H9 (cell line): ENCODE data around the gene UGT1A3. TPM values are rescaled to one million over a fixed set of nuclear protein-coding genes. Genes with fewer than 3 reads are reported as not detected.

Experiments used
- DNase-seq: peaks from one replicate; pipeline ENCODE4 v3.0.0-alpha.2; 2017
- H2AFZ ChIP-seq: one replicate; pipeline ENCODE4 v1.6.1; 2013; ENCODE audit warnings: mild to moderate bottlenecking, low read length, control low read depth, moderate library complexity
- H2AK5ac ChIP-seq: 2 replicates; pipeline ENCODE4 v1.6.1; 2013; ENCODE audit warnings: low read length, control low read depth, mixed read lengths; ENCODE audit not compliant: insufficient read length
- H2BK120ac ChIP-seq: one replicate; pipeline ENCODE4 v1.6.1; 2013; ENCODE audit warnings: low read depth, mild to moderate bottlenecking, low read length, control low read depth, inconsistent platforms; ENCODE audit not compliant: poor library complexity, severe bottlenecking
- H2BK12ac ChIP-seq: 2 replicates; pipeline ENCODE4 v1.6.1; 2013; ENCODE audit warnings: low read length, control low read depth, mixed read lengths, low read depth; ENCODE audit not compliant: insufficient read length
- H2BK15ac ChIP-seq: 2 replicates; pipeline ENCODE4 v1.6.1; 2013; ENCODE audit warnings: low read depth, low read length, control low read depth
- H2BK20ac ChIP-seq: one replicate; pipeline ENCODE4 v1.6.1; 2013; ENCODE audit warnings: low read depth, mild to moderate bottlenecking, low read length, control low read depth, inconsistent platforms; ENCODE audit not compliant: poor library complexity, severe bottlenecking
- H2BK5ac ChIP-seq: 2 replicates; pipeline ENCODE4 v1.6.1; 2013; ENCODE audit warnings: low read length, control low read depth, mixed read lengths; ENCODE audit not compliant: insufficient read length
- H3K14ac ChIP-seq: 2 replicates; pipeline ENCODE4 v1.6.1; 2013; ENCODE audit warnings: low read length, control low read depth; ENCODE audit not compliant: insufficient read depth
- H3K18ac ChIP-seq: 2 replicates; pipeline ENCODE4 v1.6.1; 2013; ENCODE audit warnings: low read depth, mild to moderate bottlenecking, mixed read lengths, low read length, control low read depth; ENCODE audit not compliant: insufficient read length
- H3K23ac ChIP-seq: 2 replicates; pipeline ENCODE4 v1.6.1; 2013; ENCODE audit warnings: low read length, control low read depth, mixed read lengths, low read depth; ENCODE audit not compliant: insufficient read length
- H3K23me2 ChIP-seq: 2 replicates; pipeline ENCODE4 v1.6.1; 2013; ENCODE audit warnings: low read depth, mild to moderate bottlenecking, mixed read lengths, low read length, control low read depth; ENCODE audit not compliant: insufficient read length, poor library complexity, severe bottlenecking
- H3K27ac ChIP-seq: 2 replicates; pipeline ENCODE4 v1.5.1; 2013; ENCODE audit warnings: low read length, control low read depth, mixed read lengths, low read depth; ENCODE audit not compliant: insufficient read length
- H3K27me3 ChIP-seq: 2 replicates; pipeline ENCODE4 v1.6.1; 2013; ENCODE audit warnings: low read length, control low read depth, inconsistent platforms; ENCODE audit not compliant: insufficient read depth
- H3K4ac ChIP-seq: 2 replicates; pipeline ENCODE4 v1.6.1; 2013; ENCODE audit warnings: low read depth, mild to moderate bottlenecking, control low read depth, inconsistent platforms, low read length, moderate library complexity
- H3K4me1 ChIP-seq: 2 replicates; pipeline ENCODE4 v1.6.1; 2013; ENCODE audit warnings: low read length, control low read depth, inconsistent platforms; ENCODE audit not compliant: insufficient read depth
- H3K4me2 ChIP-seq: 2 replicates; pipeline ENCODE4 v1.6.1; 2013; ENCODE audit warnings: low read length, control low read depth, mixed read lengths; ENCODE audit not compliant: insufficient read length, insufficient read depth
- H3K56ac ChIP-seq: 2 replicates; pipeline ENCODE4 v1.6.1; 2013; ENCODE audit warnings: low read depth, mild to moderate bottlenecking, mixed read lengths, low read length, control low read depth; ENCODE audit not compliant: insufficient read length
- H3K79me1 ChIP-seq: 2 replicates; pipeline ENCODE4 v1.6.1; 2013; ENCODE audit warnings: low read depth, mild to moderate bottlenecking, moderate library complexity, low read length, control low read depth, inconsistent platforms; ENCODE audit not compliant: insufficient read depth, poor library complexity, severe bottlenecking
- H3K79me2 ChIP-seq: 2 replicates; pipeline ENCODE4 v1.6.1; 2013; ENCODE audit warnings: low read length, control low read depth, inconsistent platforms; ENCODE audit not compliant: insufficient read depth
- H3K9ac ChIP-seq: 2 replicates; pipeline ENCODE4 v1.6.1; 2013; ENCODE audit warnings: low read length, control low read depth, mixed read lengths; ENCODE audit not compliant: insufficient read length; ENCODE audit errors: extremely low read depth
- H3K9me3 ChIP-seq: one replicate; pipeline ENCODE4 v1.6.1; 2013; ENCODE audit warnings: low read depth, low read length, inconsistent platforms; ENCODE audit not compliant: control insufficient read depth
- H3T11ph ChIP-seq: one replicate; pipeline ENCODE4 v1.6.1; 2013; ENCODE audit warnings: mild to moderate bottlenecking, low read length, control low read depth, inconsistent platforms
- H4K20me1 ChIP-seq: one replicate; pipeline ENCODE4 v1.6.1; 2013; ENCODE audit not compliant: control insufficient read depth, insufficient read length, insufficient read depth
- H4K5ac ChIP-seq: 2 replicates; pipeline ENCODE4 v1.6.1; 2013; ENCODE audit warnings: low read depth, mild to moderate bottlenecking, mixed read lengths, low read length, control low read depth; ENCODE audit not compliant: insufficient read length
- H4K8ac ChIP-seq: replicated peaks from 2 replicates; pipeline ENCODE4 v1.6.1; 2013; ENCODE audit warnings: low read length, control low read depth, mixed read lengths, low read depth; ENCODE audit not compliant: insufficient read length
- H4K91ac ChIP-seq: 2 replicates; pipeline ENCODE4 v1.6.1; 2013; ENCODE audit warnings: low read depth, mild to moderate bottlenecking, moderate library complexity, mixed read lengths, low read length, control low read depth; ENCODE audit not compliant: insufficient read length
- H3K27ac Mint-ChIP-seq, 3 experiments: 2 replicates in 2 of 3; 3 replicates in 1 of 3; pipeline ENCODE4 v1.8.0; 2020 to 2021; ENCODE audit warnings: mixed read lengths in 3 of 3, mild to moderate bottlenecking in 1 of 3, moderate library complexity in 1 of 3
- H3K27me3 Mint-ChIP-seq: 2 replicates; pipeline ENCODE4 v1.8.0; 2021; ENCODE audit warnings: low read depth, mild to moderate bottlenecking, moderate library complexity, mixed read lengths
- H3K36me3 Mint-ChIP-seq, 3 experiments: 2 replicates in 2 of 3; 3 replicates in 1 of 3; pipeline ENCODE4 v1.8.0; 2020 to 2021; ENCODE audit warnings: low read depth in 3 of 3, mixed read lengths in 3 of 3; ENCODE audit not compliant: insufficient read depth in 1 of 3
- H3K4me1 Mint-ChIP-seq, 2 experiments: 2 replicates each; pipeline ENCODE4 v1.8.0; 2020; ENCODE audit warnings: mixed read lengths in 2 of 2
- H3K4me3 Mint-ChIP-seq, 2 experiments: 2 replicates in 1 of 2; 3 replicates in 1 of 2; pipeline ENCODE4 v1.8.0; 2020 to 2021; ENCODE audit warnings: mild to moderate bottlenecking in 2 of 2, mixed read lengths in 2 of 2, moderate library complexity in 1 of 2
- H3K9me3 Mint-ChIP-seq, 2 experiments: 2 replicates in 1 of 2; 3 replicates in 1 of 2; pipeline ENCODE4 v1.8.0; 2020; ENCODE audit warnings: mild to moderate bottlenecking in 2 of 2, mixed read lengths in 2 of 2, moderate library complexity in 1 of 2
- WGBS: extraction: QIAGEN DNeasy Blood & Tissue Kit; methylation state at CpG from one replicate; pipeline ENCODE4 v1.1.7; 2013; ENCODE audit warnings: missing lambda C conversion rate, low lambda C conversion rate, mixed read lengths; ENCODE audit not compliant: insufficient read length; ENCODE audit errors: extremely low coverage; 5-methylcytosine and 5-hydroxymethylcytosine counted together
- total RNA-seq: library from RNA; stranded (reverse); gene quantifications from 2 replicates; pipeline ENCODE4 v1.2.1, GENCODE V29; 2021
- TF ChIP-seq, protein P1 (sequence below): fragments of 200-600 bp; sonication (generic); conservative IDR thresholded peaks from 3 replicates; pipeline ENCODE4 v1.8.0; 2021; ENCODE audit warnings: antibody characterized with exemption, mild to moderate bottlenecking

Gene UGT1A3
- total RNA-seq, 1 experiment from 2014 or later, result not detected

DNA sequence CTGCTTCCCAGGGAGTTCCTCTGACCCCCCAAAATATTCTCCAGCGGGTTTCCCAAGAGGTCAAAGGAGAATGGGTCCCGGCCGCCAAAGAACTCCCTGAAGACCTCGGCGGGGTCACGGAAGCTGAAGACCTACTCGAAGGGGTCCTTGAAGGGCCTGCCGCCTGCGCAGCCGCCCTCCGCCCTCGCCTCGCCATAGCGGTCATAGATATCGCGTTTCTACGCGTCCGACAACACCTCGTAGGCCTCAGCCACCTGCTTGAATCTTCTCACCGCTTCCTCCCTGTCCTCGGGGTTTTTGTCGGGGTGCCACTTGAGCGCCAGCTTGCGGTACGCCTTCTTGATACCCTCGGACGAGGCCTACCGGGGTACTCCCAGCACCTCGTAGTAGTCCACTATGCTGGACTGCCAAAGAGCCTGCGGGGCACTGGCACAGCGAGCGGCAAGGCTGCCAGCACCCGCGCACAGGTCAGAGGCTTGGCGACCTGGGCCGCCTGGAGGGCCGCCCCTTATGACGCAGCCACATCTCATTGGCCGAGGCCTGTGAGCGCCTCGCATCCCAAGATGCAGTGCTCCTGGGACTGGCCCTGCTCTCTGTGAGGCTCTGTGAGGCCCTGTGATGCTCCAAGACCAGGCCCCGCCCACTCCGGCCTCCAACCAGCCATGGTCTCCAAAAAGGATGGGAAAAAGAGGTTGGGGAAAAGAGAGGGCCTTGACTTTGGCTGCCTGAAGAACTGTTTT is 26.2 kb downstream of the UGT1A3 start:
- no peaks in the 10 kb centered on the region for H3K9me3 ChIP-seq
- H2AK5ac ChIP-seq, result no peak overlapping the region
- no peaks in the 10 kb centered on the region for H3K4me1 ChIP-seq
- H3K79me1 ChIP-seq, result no peaks in the 10 kb centered on the region
- H3K27me3 ChIP-seq, result no peaks in the 10 kb centered on the region
- H2BK15ac ChIP-seq, result no peak overlapping the region
- no peak overlapping the region for H4K5ac ChIP-seq
- no peak overlapping the region for H4K91ac ChIP-seq
- no peak overlapping the region for H2BK12ac ChIP-seq
- Mint-ChIP-seq H3K9me3 (peaks cover 24% of the 10 kb centered on the region in 2 experiments), H3K36me3 (peaks cover 2 to 15% (median 5%) of the 10 kb centered on the region in 3 experiments; a peak in 6 of 7 replicates), H3K4me1 (peaks cover 5 to 8% of the 10 kb centered on the region in 2 experiments), H3K4me3 (no peak overlapping the region), H3K27me3 (peaks cover 13% of the 10 kb centered on the region), H3K27ac (no peak overlapping the region)
- H3K56ac ChIP-seq, result no peak overlapping the region
- no peak overlapping the region for H2BK20ac ChIP-seq
- H3K23ac ChIP-seq, result no peak overlapping the region
- H3K14ac ChIP-seq, result no peak overlapping the region
- H3K4me2 ChIP-seq, result no peak overlapping the region
- no peak overlapping the region for H2AFZ ChIP-seq
- no peak overlapping the region for H4K8ac ChIP-seq
- DNase-seq, result no peak
- no peak overlapping the region for H3K9ac ChIP-seq
- no CpG with 5 or more reads among the region's 44 CpGs for WGBS
- H2BK120ac ChIP-seq, result no peak overlapping the region
- H3K23me2 ChIP-seq, result no peaks in the 10 kb centered on the region
- no peak overlapping the region for H2BK5ac ChIP-seq
- no peaks in the 10 kb centered on the region for H4K20me1 ChIP-seq
- no peak overlapping the region for H3K4ac ChIP-seq
- H3K79me2 ChIP-seq, result no peaks in the 10 kb centered on the region
- H3K18ac ChIP-seq, result no peak overlapping the region
- H3K27ac ChIP-seq, result no peak overlapping the region
- H3T11ph ChIP-seq, result no peak overlapping the region
- TF ChIP-seq, protein P1, sequence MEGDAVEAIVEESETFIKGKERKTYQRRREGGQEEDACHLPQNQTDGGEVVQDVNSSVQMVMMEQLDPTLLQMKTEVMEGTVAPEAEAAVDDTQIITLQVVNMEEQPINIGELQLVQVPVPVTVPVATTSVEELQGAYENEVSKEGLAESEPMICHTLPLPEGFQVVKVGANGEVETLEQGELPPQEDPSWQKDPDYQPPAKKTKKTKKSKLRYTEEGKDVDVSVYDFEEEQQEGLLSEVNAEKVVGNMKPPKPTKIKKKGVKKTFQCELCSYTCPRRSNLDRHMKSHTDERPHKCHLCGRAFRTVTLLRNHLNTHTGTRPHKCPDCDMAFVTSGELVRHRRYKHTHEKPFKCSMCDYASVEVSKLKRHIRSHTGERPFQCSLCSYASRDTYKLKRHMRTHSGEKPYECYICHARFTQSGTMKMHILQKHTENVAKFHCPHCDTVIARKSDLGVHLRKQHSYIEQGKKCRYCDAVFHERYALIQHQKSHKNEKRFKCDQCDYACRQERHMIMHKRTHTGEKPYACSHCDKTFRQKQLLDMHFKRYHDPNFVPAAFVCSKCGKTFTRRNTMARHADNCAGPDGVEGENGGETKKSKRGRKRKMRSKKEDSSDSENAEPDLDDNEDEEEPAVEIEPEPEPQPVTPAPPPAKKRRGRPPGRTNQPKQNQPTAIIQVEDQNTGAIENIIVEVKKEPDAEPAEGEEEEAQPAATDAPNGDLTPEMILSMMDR, result no peak
